Measurements from ENCODE around the gene IQCB1. TPM values are rescaled to one million over a fixed set of nuclear protein-coding genes. Genes with fewer than 3 reads are reported as not detected.

Gene IQCB1
- total and polyA plus RNA-seq, 10 of the 15 experiments (the other 5 are each of a cell fraction or from before 2014, with no cell fraction given): 36.0 to 69.4 (median 48.9) TPM

- TF ChIP-seq ATF2 (IDR thresholded peaks at IDR 0.05; ENCODE audit: low read length) (no peak), JUNB (IDR thresholded peaks at IDR 0.05) (no peak), PML (IDR thresholded peaks at IDR 0.05; ENCODE audit: low read length) (no peak), ETV6 (conservative IDR thresholded peaks at IDR 0.05 in 1 of 2, IDR thresholded peaks at IDR 0.05 in 1 of 2; ENCODE audit: borderline replicate concordance in 1 of 2, low read depth in 1 of 2) (no peak), TCF7 (IDR thresholded peaks at IDR 0.05; ENCODE audit: borderline replicate concordance) (no peak)
Measured at GRCh38 chr3:121720163-121720562, 114.7 kb downstream of the IQCB1 start (continued).

Other genes starting within 250 kb of the IQCB1 start
- gene FBXO40, start 241.7 kb downstream of the IQCB1 start, total RNA-seq (2014; rRNA removed): not detected in 2 replicates
- not detected in 2 replicates for gene FBXO40, start 241.7 kb downstream of the IQCB1 start, total RNA-seq (2014; rRNA removed; fragmentation: Illumina TruSeq; extraction: Trizol)
- not detected in 2 replicates for gene FBXO40, start 241.7 kb downstream of the IQCB1 start, total RNA-seq (2021)
- 0.01 TPM in 1 of 2 replicates, not detected in the other for gene FBXO40, start 241.7 kb downstream of the IQCB1 start, polyA plus RNA-seq (2011; rRNA removed)
- not detected in 2 replicates for gene FBXO40, start 241.7 kb downstream of the IQCB1 start, polyA plus RNA-seq (2014; fragmentation: Illumina TruSeq; extraction: Trizol)
- gene FBXO40, start 241.7 kb downstream of the IQCB1 start, polyA plus RNA-seq (2014; fragmentation: Nextera tagmentation; extraction: Ambion mirVana): under 1 TPM; 0.03 to 0.05 TPM
- not detected in 2 replicates for gene FBXO40, start 241.7 kb downstream of the IQCB1 start, polyA plus RNA-seq (2014; rRNA removed)
- gene FBXO40, start 241.7 kb downstream of the IQCB1 start, polyA plus RNA-seq (2016; fragmentation: Nextera tagmentation; extraction: Ambion mirVana): under 1 TPM in 1 of 2 experiments, not detected in 1; 0.04 TPM
- gene HCLS1, start 174.2 kb downstream of the IQCB1 start, total RNA-seq (2014; rRNA removed): 240 and 260 TPM in 2 replicates
- gene HCLS1, start 174.2 kb downstream of the IQCB1 start, total RNA-seq (2014; rRNA removed; fragmentation: Illumina TruSeq; extraction: Trizol): 212 and 221 TPM in 2 replicates
- 232 and 237 TPM in 2 replicates for gene HCLS1, start 174.2 kb downstream of the IQCB1 start, total RNA-seq (2021)
- gene HCLS1, start 174.2 kb downstream of the IQCB1 start, polyA plus RNA-seq (2011; rRNA removed): 168 and 195 TPM in 2 replicates
- 344 and 401 TPM in 2 replicates for gene HCLS1, start 174.2 kb downstream of the IQCB1 start, polyA plus RNA-seq (2014; fragmentation: Illumina TruSeq; extraction: Trizol)
- gene HCLS1, start 174.2 kb downstream of the IQCB1 start, polyA plus RNA-seq (2014; fragmentation: Nextera tagmentation; extraction: Ambion mirVana): 10 to 100 TPM; 51.6 to 76.2 TPM
- gene HCLS1, start 174.2 kb downstream of the IQCB1 start, polyA plus RNA-seq (2014; rRNA removed): 225 and 226 TPM in 2 replicates
- 100 to 1,000 TPM; 271 to 303 TPM for gene HCLS1, start 174.2 kb downstream of the IQCB1 start, polyA plus RNA-seq (2016; fragmentation: Nextera tagmentation; extraction: Ambion mirVana)
- 18.9 and 19.9 TPM in 2 replicates for gene GOLGB1, start 85.3 kb downstream of the IQCB1 start, total RNA-seq (2014; rRNA removed)
- 30.2 and 34.0 TPM in 2 replicates for gene GOLGB1, start 85.3 kb downstream of the IQCB1 start, total RNA-seq (2014; rRNA removed; fragmentation: Illumina TruSeq; extraction: Trizol)
- gene GOLGB1, start 85.3 kb downstream of the IQCB1 start, total RNA-seq (2021): 24.7 and 26.7 TPM in 2 replicates
- gene GOLGB1, start 85.3 kb downstream of the IQCB1 start, polyA plus RNA-seq (2011; rRNA removed): 18.8 and 25.7 TPM in 2 replicates
- 26.3 and 27.1 TPM in 2 replicates for gene GOLGB1, start 85.3 kb downstream of the IQCB1 start, polyA plus RNA-seq (2014; fragmentation: Illumina TruSeq; extraction: Trizol)
- gene GOLGB1, start 85.3 kb downstream of the IQCB1 start, polyA plus RNA-seq (2014; fragmentation: Nextera tagmentation; extraction: Ambion mirVana): 1 to 10 TPM; 7.4 to 9.6 TPM
- 13.2 and 15.9 TPM in 2 replicates for gene GOLGB1, start 85.3 kb downstream of the IQCB1 start, polyA plus RNA-seq (2014; rRNA removed)
- gene GOLGB1, start 85.3 kb downstream of the IQCB1 start, polyA plus RNA-seq (2016; fragmentation: Nextera tagmentation; extraction: Ambion mirVana): 10 to 100 TPM; 33.3 to 34.5 TPM
- gene EAF2, start 149 bp upstream of the IQCB1 start, total RNA-seq (2014; rRNA removed): 48.8 and 52.6 TPM in 2 replicates
- 65.4 and 67.6 TPM in 2 replicates for gene EAF2, start 149 bp upstream of the IQCB1 start, total RNA-seq (2014; rRNA removed; fragmentation: Illumina TruSeq; extraction: Trizol)
- 43.0 and 47.3 TPM in 2 replicates for gene EAF2, start 149 bp upstream of the IQCB1 start, total RNA-seq (2021)
- 75.5 and 106 TPM in 2 replicates for gene EAF2, start 149 bp upstream of the IQCB1 start, polyA plus RNA-seq (2011; rRNA removed)
- gene EAF2, start 149 bp upstream of the IQCB1 start, polyA plus RNA-seq (2014; fragmentation: Illumina TruSeq; extraction: Trizol): 68.9 and 74.6 TPM in 2 replicates
- 100 to 1,000 TPM; 172 to 193 TPM for gene EAF2, start 149 bp upstream of the IQCB1 start, polyA plus RNA-seq (2014; fragmentation: Nextera tagmentation; extraction: Ambion mirVana)
- gene EAF2, start 149 bp upstream of the IQCB1 start, polyA plus RNA-seq (2014; rRNA removed): 40.7 and 53.6 TPM in 2 replicates
- gene EAF2, start 149 bp upstream of the IQCB1 start, polyA plus RNA-seq (2016; fragmentation: Nextera tagmentation; extraction: Ambion mirVana): 100 to 1,000 TPM; 123 to 136 TPM
- gene SLC15A2, start 59.3 kb upstream of the IQCB1 start, total RNA-seq (2014; rRNA removed): 3.2 and 4.0 TPM in 2 replicates
- 3.3 and 3.8 TPM in 2 replicates for gene SLC15A2, start 59.3 kb upstream of the IQCB1 start, total RNA-seq (2014; rRNA removed; fragmentation: Illumina TruSeq; extraction: Trizol)
- 2.0 and 5.7 TPM in 2 replicates for gene SLC15A2, start 59.3 kb upstream of the IQCB1 start, total RNA-seq (2021)
- gene SLC15A2, start 59.3 kb upstream of the IQCB1 start, polyA plus RNA-seq (2011; rRNA removed): 7.2 and 9.0 TPM in 2 replicates
- gene SLC15A2, start 59.3 kb upstream of the IQCB1 start, polyA plus RNA-seq (2014; fragmentation: Illumina TruSeq; extraction: Trizol): 2.4 and 3.7 TPM in 2 replicates
- 1 to 10 TPM in 1 of 2 experiments, under 1 TPM in 1; 0.64 to 1.1 TPM for gene SLC15A2, start 59.3 kb upstream of the IQCB1 start, polyA plus RNA-seq (2014; fragmentation: Nextera tagmentation; extraction: Ambion mirVana)
- 2.4 and 4.1 TPM in 2 replicates for gene SLC15A2, start 59.3 kb upstream of the IQCB1 start, polyA plus RNA-seq (2014; rRNA removed)
- gene SLC15A2, start 59.3 kb upstream of the IQCB1 start, polyA plus RNA-seq (2016; fragmentation: Nextera tagmentation; extraction: Ambion mirVana): 1 to 10 TPM; 1.2 to 1.7 TPM
- gene ILDR1, start 187.2 kb upstream of the IQCB1 start, total RNA-seq (2014; rRNA removed): 8.4 and 9.7 TPM in 2 replicates
- gene ILDR1, start 187.2 kb upstream of the IQCB1 start, total RNA-seq (2014; rRNA removed; fragmentation: Illumina TruSeq; extraction: Trizol): 5.1 and 5.3 TPM in 2 replicates
- gene ILDR1, start 187.2 kb upstream of the IQCB1 start, total RNA-seq (2021): 7.4 and 7.8 TPM in 2 replicates
- 12.0 and 12.4 TPM in 2 replicates for gene ILDR1, start 187.2 kb upstream of the IQCB1 start, polyA plus RNA-seq (2011; rRNA removed)
- gene ILDR1, start 187.2 kb upstream of the IQCB1 start, polyA plus RNA-seq (2014; fragmentation: Illumina TruSeq; extraction: Trizol): 5.6 and 6.2 TPM in 2 replicates
- 1 to 10 TPM; 1.3 to 1.8 TPM for gene ILDR1, start 187.2 kb upstream of the IQCB1 start, polyA plus RNA-seq (2014; fragmentation: Nextera tagmentation; extraction: Ambion mirVana)
- 7.9 and 8.2 TPM in 2 replicates for gene ILDR1, start 187.2 kb upstream of the IQCB1 start, polyA plus RNA-seq (2014; rRNA removed)
- gene ILDR1, start 187.2 kb upstream of the IQCB1 start, polyA plus RNA-seq (2016; fragmentation: Nextera tagmentation; extraction: Ambion mirVana): 1 to 10 TPM; 6.6 to 7.5 TPM
- gene CD86, start 220.3 kb upstream of the IQCB1 start, total RNA-seq (2014; rRNA removed): 40.9 and 50.5 TPM in 2 replicates
- gene CD86, start 220.3 kb upstream of the IQCB1 start, total RNA-seq (2014; rRNA removed; fragmentation: Illumina TruSeq; extraction: Trizol): 57.6 and 58.8 TPM in 2 replicates
- 41.9 and 49.8 TPM in 2 replicates for gene CD86, start 220.3 kb upstream of the IQCB1 start, total RNA-seq (2021)
- 100 and 126 TPM in 2 replicates for gene CD86, start 220.3 kb upstream of the IQCB1 start, polyA plus RNA-seq (2011; rRNA removed)
- 75.1 and 112 TPM in 2 replicates for gene CD86, start 220.3 kb upstream of the IQCB1 start, polyA plus RNA-seq (2014; fragmentation: Illumina TruSeq; extraction: Trizol)
- 10 to 100 TPM; 68.0 to 79.5 TPM for gene CD86, start 220.3 kb upstream of the IQCB1 start, polyA plus RNA-seq (2014; fragmentation: Nextera tagmentation; extraction: Ambion mirVana)
- gene CD86, start 220.3 kb upstream of the IQCB1 start, polyA plus RNA-seq (2014; rRNA removed): 40.6 and 50.0 TPM in 2 replicates
- gene CD86, start 220.3 kb upstream of the IQCB1 start, polyA plus RNA-seq (2016; fragmentation: Nextera tagmentation; extraction: Ambion mirVana): 10 to 100 TPM; 48.5 to 53.5 TPM

All from GM12878 (cell line).